Amygdala (tissue), 56 donors: Measurements from ENCODE around the gene B4GALNT3.

Source experiments
- DNase-seq, 56 donors: peaks; one replicate each; lab custom pipeline; 2025; lab: John Stamatoyannopoulos, UW

The B4GALNT3 gene

GRCh38 chr12:612886-613285 is 153.1 kb downstream of the B4GALNT3 start:
- DNase-seq, result no peak
